Urothelium cell line (cell line): ENCODE results near the gene G0S2.
A peak's percentile ranks its signal among the peaks of the same experiment; 100 is the strongest.
"Not testable (repeated sequence)": the region's sequence is repeated elsewhere in the genome, so short reads cannot be mapped to it uniquely, and the experiment has no call there.

Experiments used
- DNase-seq: peaks from one replicate; pipeline ENCODE4 v3.0.0; 2011; ENCODE audit warnings: low spot score, mixed read lengths
- FAIRE-seq: peaks from 2 replicates; lab custom pipeline; 2011; peaks lifted over from hg19 to GRCh38; lab: Jason Lieb, UNC

Gene G0S2

DNA sequence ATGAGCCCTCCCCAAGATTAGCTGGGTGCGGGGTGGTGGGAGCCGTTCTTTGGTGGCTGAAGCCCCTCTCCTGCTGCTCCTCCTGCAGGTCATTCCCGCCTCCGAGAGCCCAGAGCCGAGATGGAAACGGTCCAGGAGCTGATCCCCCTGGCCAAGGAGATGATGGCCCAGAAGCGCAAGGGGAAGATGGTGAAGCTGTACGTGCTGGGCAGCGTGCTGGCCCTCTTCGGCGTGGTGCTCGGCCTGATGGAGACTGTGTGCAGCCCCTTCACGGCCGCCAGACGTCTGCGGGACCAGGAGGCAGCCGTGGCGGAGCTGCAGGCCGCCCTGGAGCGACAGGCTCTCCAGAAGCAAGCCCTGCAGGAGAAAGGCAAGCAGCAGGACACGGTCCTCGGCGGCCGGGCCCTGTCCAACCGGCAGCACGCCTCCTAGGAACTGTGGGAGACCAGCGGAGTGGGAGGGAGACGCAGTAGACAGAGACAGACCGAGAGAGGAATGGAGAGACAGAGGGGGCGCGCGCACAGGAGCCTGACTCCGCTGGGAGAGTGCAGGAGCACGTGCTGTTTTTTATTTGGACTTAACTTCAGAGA, 448 bp downstream of the G0S2 start:
- no peak for FAIRE-seq
- no peak for DNase-seq

DNA sequence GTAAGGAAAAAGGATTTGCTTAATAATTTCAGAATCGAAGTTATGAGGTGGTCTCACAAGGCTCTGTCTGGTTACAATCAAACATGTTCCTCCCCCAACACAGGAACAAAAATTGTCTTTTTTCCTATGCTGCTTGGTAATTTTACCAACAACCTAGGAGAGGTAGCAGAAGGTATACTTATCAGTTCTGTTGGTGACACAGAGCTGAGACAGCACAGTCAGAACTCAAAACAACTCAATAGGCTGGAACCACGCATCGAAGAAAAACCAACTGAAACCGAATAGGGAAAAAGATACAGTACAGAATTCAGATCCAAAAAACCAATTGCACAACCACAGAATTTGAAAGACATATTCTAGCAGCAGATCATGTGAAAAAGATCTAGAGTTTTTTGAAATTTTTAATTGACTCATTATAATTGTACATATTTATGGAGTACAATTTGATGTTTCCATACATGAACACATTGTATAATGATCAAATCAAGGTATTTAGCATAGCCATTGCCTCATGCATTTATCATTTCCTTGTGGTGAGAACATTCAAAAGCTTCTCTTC, 3.8 kb downstream of the G0S2 start:
- DNase-seq (no peak), FAIRE-seq (no peak)

DNA sequence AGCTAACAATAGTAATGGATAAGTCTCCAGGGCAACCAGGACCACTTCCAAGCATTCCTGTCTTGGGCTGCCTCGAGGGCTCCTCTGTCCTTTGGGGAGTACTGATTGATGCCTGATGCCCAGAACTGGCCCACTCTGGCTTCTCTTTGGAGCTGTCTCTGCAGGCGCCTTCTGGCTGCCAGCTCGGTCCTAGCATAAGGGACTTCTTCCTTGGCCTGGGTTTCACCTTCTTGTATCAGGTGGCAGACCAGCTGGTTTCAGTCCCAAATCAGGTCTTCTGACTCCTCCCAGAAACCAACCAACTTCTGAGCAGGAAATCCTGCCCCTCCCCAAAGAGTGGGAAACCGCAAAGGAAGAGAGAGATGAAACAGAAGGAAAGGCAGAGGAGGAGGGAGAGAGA, 10.6 kb downstream of the G0S2 start:
- FAIRE-seq = no peak

DNA sequence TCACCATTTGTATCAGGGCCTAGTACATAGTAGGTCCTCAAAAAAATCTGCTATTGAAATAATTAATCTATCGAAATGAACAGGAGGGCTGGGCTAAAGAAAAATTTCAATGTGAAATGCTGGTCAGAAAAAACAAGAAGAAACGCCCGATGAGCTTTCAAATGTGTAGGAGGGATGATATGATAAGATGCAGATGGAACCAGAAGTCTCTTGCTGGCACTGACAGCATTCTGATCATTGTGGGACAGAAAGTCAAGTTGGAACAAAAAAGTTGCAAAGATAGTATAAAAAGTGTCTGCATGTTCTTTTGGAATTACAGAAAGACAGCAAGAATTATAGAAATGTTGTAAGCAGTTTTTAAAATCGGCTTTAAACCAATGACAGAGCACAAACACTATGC, 11.1 kb downstream of the G0S2 start:
- DNase-seq (no peak), FAIRE-seq (no peak)

More for the DNA sequence above, 10.6 kb downstream of the G0S2 start:
- DNase-seq = no peak

DNA sequence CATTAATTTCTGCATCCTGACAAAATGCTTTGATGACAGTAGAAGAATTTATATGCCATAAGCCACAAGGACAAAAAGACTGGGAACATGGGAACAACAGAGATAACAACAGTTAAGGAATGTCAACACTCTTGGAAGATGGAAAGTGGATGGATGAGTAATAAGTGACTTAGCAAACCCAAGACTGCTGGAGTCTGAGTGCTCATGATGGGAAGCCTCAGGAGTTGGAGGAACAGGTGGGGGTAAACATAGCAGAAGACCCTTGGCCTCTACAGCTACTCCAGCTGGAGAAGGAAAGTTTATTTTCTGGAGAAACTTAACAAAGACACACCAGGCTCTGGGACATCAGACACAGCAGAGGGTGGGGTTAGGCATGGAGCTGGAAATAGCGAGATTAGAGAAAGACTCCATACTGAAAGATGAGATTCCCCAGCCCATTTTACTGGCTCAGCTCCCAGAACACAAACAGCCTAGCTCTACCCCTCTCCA, 13.6 kb downstream of the G0S2 start:
- FAIRE-seq (no peak), DNase-seq (peak; percentile 18)

DNA sequence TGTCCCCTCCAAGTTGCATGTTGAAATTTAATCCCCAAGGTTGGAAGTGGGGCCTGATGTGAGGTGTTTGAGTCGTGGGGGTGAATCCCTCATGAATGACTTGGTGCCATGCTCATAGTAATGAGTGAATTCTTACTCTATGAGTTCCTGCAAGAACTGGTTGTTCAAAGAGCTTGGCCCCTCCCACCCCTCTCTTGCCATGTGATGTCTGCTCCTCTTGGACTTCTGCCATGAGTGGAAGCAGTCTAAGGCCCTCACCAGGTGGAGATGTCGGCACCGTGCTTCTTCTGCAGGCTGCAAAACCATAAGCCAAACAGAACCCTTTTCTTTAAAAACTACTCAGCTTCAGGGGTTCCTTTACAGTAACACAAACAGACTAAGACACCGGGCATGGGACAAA, 14.3 kb downstream of the G0S2 start:
- no peak for FAIRE-seq
- no peak for DNase-seq

DNA sequence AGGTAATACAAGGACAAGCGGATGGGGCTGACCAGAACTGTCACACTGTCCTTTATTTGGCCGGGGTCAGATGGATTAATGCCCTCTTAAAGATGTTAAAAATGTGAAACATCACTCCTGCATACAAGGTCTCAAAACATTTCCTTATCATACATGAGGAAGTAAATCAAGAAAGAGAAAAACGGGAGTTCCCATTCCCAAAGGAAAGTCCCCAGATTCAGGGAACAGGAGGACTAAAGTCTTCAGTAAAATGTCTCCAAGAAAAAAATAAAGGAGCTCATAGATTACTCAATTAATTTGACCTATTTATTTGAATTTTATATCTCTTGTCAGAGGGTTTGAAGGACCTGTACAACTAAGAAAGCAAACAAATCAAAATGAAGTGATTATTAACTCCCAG, 16.0 kb downstream of the G0S2 start:
- no peak for FAIRE-seq

DNA sequence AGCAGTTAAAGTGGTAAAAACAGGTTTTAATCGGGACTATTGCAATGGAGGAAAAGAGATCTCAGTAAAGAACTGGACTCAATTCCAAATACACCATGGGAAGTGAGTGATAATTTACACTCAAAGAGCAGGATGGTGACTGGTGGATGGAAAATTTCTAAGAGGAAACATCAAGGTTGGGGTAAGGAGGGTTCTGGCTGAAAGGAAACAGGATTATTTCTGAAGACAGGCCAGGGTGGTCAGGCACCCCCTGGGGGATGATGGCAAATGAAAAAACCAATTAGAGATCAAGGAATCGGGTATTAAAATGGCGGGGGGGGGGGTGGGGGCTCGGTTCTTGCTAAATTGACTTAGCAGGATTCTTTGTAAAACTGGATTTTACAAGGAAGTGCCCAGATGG, 17.1 kb downstream of the G0S2 start:
- no peak for DNase-seq
- no peak for FAIRE-seq

More for the DNA sequence above, 16.0 kb downstream of the G0S2 start:
- no peak for DNase-seq

DNA sequence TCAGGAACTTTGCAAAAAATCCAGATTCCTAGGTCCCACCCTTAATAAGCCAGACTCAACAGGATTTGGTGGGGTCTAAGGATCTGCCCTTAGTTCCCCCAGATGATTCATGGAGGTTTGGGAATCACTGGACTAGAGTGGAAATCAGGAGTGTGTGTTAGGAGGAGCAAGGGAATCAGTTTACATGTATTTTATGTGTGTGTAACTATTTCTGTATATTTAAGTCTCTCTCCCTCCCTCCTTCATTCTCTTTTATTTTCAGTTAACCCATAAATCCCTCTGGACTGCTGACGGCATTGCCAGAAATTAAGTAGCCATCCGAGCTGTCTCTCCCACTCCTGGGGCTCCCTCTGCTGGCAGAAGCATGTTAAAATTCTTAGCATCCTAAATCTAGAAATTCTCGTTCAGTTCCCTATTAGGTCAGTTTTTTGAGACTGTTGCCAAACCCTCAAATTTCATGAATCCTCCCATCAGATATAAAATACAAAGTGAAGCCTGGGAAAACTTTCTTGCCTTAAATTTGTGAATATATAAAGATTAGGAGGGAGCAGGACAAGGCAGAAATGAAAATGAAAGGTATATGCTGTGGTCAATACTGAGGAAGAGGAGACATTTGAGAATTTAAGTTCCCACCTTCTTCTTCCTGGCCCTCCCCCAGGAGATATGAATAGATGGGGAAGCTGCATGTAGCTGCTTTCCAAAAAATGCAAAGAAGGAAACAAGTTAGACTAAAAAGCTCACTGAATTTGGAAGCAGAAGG, 17.7 kb downstream of the G0S2 start:
- FAIRE-seq (no peak), DNase-seq (peak; percentile 76)

DNA sequence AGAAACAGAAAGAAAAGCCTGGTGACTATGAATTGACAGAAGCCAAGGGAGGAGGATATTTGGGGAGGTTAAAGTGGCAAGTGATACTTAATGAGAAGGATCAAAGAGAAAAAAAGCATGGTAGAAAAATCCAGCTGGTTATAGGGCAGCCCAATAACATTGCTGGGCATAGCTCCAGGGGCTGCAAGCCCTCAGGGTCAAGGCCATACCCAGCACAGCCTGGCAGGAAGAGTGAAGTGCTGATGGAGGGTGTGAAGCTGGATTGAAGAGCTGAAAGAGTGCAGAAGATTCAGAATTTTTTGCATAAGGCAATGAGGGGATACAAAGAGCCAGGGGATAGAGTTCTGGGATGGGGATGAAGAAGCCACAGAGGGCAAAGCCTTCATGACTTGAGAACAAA, 21.5 kb downstream of the G0S2 start:
- FAIRE-seq (no peak), DNase-seq (no peak)

DNA sequence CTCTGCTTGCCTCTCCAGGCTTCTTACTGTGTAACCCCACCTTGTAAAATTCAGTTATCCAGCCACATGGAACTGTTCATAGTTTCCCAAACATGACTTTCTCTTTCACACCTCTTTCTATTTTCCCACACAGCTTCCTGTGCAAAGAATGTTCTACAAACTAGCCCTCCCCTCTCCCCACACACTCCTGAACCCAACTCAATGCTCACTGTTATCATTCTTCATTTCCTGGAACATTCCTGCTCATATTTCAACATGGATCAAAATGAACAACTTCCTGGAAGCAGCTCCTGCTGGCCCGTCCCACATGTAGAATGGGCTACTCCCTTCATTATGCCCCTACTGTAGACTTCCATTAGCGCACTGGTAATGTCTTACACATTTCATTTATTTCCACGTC, 21.9 kb downstream of the G0S2 start:
- DNase-seq = no peak

DNA sequence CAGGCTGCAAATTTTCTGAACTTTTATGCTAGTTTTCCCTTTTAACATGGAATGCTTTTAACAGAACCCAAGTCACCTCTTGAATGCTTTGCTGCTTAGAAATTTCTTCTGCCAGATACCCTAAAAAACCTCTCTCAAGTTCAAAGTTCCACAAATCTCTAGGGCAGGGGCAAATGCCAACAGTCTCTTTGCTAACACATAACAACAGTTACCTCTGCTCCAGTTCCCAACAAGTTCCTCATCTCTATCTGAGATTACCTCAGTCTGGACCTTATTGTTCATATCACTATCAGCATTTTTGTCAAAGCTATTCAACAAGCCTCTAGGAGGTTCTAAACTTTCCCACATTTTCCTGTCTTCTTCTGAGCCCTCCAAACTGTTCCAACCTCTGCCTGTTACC, 25.5 kb downstream of the G0S2 start:
- not testable (repeated sequence) for FAIRE-seq, DNase-seq

More for the DNA sequence above, 21.9 kb downstream of the G0S2 start:
- no peak for FAIRE-seq

DNA sequence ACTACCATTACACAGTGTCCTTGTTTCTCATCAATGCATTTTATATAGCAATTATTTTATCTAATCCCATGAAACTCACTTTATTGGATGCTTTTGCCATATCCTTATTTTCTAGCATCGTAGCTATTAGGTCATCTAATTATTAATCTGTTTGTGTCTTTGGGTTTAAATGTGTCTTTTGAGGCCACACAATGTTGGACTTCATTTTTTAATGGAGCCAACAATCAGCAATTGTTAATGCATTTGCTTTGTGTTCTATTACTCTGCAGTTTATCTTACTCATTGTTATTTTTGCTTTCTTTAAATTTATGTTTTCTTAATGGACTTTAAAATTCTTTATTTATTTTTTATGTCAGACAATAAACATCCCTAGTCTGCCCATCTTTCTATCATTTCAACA, 27.6 kb downstream of the G0S2 start:
- no peak for DNase-seq
- no peak for FAIRE-seq

DNA sequence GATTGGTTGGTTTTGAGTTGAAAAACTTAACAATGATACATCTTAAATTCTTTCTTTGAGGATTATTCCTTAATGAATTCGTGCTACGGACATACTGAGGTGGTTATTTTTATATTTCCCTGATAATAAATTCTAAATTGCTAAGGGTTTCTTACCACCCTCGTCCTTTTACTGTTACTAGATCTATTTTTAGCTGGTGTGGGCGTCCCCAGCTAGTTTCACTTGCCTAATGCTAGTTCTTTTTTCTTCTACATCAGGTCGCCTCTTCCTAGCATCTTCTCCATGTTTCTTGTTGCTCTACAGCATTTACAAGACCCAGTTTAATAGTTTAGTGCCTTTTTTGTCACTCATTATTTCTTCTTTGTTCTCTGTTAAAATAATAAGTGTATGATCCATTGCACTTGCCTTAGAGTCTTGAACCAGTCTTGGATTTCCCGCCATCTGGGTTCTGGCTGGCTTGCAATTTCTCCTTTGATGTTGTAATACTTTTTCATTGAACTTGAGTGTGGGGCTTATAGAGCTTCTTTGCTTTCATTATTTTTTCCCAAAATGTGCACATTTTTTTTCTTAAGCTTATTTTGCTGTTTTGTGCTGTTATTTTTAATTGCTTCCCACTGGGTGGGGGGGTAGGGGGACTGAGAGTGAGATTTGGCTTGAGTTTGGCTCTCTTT, 28.8 kb downstream of the G0S2 start:
- no peak for DNase-seq
- no peak for FAIRE-seq

DNA sequence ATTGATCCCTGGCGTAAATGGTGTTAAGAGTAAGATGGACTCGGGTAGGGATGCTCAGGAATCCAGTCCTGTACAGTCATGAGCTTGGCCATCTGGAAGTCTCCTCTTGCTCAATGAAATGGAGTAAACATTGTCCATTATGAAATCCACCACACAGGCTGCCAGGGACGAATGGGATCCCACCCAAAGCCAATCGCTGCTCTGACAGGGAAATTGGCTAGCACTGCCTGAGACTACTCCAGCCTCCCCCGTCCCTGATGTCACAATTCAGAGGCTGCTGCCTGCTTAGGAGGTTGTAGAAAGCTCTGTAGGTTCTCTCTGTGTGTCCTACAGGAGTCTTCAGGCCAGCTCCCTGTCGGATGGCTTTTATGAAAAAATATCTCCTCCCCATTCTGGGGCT, 29.4 kb downstream of the G0S2 start, which contains the start of gene HSD11B1:
HSD11B1 (plus strand) TSS at position 263 of the 400 bp plus-strand sequence; CDS start at position 360, 97 bp downstream.
- FAIRE-seq (no peak), DNase-seq (no peak)

DNA sequence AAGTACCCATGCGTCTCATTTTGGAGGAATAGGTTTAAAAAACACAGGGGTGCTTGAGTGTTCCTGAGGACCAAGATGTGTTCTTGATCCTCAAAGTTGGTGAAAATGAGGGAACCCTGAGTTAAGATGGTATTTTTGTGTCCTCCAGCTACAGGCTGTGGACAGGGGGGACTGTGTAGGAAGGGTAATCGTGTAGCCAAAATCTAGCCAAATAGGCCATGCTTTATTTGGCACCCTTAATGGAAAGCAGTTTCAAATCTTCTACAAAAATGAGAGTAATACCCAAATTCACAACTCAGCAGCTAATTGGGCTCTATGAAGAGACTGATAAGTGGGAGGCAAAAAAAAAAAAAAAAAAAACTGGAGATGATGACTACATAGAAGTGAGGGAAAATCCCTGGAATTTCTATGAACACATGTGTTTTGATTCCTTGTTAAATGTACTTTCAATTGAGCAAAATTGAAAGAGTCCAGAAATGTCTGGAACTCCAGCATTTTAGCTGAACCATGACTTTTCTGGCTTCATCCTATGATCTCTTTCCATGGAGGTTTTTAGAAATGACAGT, 29.9 kb downstream of the G0S2 start:
- FAIRE-seq (no peak), DNase-seq (no peak)

DNA sequence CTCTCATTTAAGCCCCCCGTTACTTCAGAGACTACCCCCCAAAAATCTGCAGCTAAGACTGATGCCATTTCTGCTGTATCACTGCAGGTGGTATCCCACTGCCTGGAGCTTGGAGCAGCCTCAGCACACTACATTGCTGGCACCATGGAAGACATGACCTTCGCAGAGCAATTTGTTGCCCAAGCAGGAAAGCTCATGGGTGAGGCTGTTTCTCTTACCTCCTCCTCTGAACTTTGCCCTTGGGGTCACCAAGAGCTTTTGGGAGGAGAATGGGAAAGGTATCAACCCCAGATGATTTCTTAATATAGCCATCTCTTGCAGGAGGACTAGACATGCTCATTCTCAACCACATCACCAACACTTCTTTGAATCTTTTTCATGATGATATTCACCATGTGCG, 31.4 kb downstream of the G0S2 start:
- no peak for FAIRE-seq
- no peak for DNase-seq

DNA sequence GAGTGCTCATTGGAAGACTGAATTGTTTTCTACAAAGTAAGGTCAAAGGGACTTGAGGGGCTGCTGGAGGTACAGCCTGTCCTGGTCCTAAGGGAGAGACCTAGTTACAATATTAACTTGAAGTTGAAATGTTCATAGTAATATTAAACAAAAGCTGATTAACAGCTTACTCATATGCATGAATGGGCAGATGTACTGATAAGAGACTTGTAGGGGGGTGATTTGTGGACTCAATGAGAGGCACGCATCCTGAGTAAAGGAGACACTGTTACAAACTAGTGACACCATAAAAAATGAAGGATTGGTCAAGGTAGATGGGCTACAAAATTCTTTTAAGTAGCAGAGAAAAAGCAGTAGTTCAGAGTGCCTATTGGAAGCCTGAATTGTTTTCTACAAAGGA, 32.1 kb downstream of the G0S2 start:
- no peak for DNase-seq
- no peak for FAIRE-seq

DNA sequence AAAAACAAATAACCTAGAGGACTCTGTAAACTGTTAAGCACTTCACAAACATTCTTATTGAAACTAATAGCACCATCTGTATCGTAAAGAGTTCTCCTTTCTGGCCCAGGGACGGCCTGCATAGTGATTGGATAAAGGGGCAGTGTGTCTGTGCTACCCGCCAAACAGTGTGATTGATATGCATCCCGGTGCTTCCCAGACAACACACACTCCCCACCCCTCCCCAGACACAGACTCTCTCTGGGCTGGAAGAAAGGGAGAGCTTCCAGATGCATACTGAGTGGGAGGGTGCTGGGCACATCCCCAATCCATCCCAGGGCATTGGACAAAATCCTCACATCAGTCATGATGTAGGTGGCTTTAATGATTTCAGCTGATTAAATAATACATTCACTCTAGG, 33.1 kb downstream of the G0S2 start:
- FAIRE-seq (no peak), DNase-seq (no peak)

DNA sequence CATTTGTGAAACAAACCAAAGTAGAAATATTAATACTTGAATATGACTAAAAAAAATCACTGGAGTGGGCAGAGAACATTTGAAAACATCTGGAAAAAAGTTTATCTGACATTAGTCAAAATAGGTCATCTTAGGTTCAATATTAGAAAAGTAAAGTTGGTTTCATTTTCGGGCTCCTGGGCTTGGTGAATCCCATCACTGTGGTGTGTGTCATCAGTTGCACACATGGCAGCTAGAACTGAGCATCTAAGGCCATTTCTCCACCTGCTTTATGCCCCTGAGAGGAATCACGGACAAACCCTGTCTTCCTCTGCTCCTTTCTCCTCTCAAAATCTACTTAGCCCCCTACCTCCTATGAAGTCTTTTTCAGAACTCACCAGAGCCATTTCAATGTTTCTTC, 34.9 kb downstream of the G0S2 start:
- no peak for FAIRE-seq
- DNase-seq = no peak

DNA sequence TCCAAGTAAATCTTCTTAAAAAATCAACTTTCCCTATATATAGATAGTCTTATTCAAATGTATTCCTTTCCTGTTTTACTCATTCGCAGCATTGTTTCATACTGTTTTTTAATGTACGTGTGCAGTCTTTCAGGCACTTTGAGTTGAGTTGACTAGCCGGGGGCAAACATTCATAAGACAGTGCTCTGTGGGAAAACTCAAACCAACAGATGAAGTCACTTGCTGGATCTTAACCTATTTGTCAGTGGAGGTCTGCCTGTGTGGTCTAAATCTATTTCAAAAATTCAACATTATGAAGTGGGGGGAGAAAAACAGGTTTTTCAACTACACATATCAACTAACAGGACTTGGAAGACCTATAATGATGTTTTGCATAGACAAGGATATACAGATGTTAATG, 35.6 kb downstream of the G0S2 start:
- FAIRE-seq = no peak
- no peak for DNase-seq
